Heart left ventricle (tissue), 16 donors: ENCODE data around the gene VWA5B1. TPM values are rescaled to one million over a fixed set of nuclear protein-coding genes. Genes with fewer than 3 reads are reported as not detected.

Source experiments
- ATAC-seq, 4 donors: fragments of 200-7000 bp; cut with Tn5 transposase; one replicate each; pipeline ENCODE4 v1.9.1; 2020 to 2022; ENCODE audit warnings: moderate library complexity in 4 of 4, mild to moderate bottlenecking in 3 of 4, moderate number of reproducible peaks in 1 of 4
- DNase-seq, 5 donors: peaks; one replicate each; pipeline ENCODE4 v3.0.0-alpha.2; 2020
- H3K27ac ChIP-seq, 12 donors: fragments of 200-600 bp; sonication (generic) in 4 of 12; one replicate each; pipeline versions ENCODE4 v1.5.0 to v1.8.0; 2016 to 2022; ENCODE audit warnings: mild to moderate bottlenecking in 2 of 12
- H3K27me3 ChIP-seq, 9 donors: fragments of 200-600 bp; sonication (generic) in 2 of 9; one replicate each; pipeline versions ENCODE4 v1.5.1 to v1.8.0; 2016 to 2022; ENCODE audit warnings: mild to moderate bottlenecking in 3 of 9
- H3K36me3 ChIP-seq, 9 donors: fragments of 200-600 bp; sonication (generic) in 2 of 9; one replicate each; pipeline versions ENCODE4 v1.5.0 to v1.8.0; 2018 to 2022; ENCODE audit warnings: mild to moderate bottlenecking in 2 of 9
- H3K4me1 ChIP-seq, 12 donors: fragments of 200-600 bp; sonication (generic) in 4 of 12; one replicate each; pipeline versions ENCODE4 v1.5.0 to v1.8.0; 2016 to 2022; ENCODE audit warnings: mild to moderate bottlenecking in 3 of 12
- H3K4me3 ChIP-seq, 12 donors: fragments of 200-600 bp; sonication (generic) in 4 of 12; one replicate each; pipeline versions ENCODE4 v1.5.0 to v1.8.0; 2017 to 2022; ENCODE audit warnings: mild to moderate bottlenecking in 9 of 12, moderate library complexity in 4 of 12
- H3K9me3 ChIP-seq, 12 donors: fragments of 200-600 bp; sonication (generic) in 4 of 12; one replicate each; pipeline versions ENCODE4 v1.5.0 to v1.8.0; 2016 to 2022; ENCODE audit warnings: mild to moderate bottlenecking in 1 of 12
- POLR2A ChIP-seq, 2 donors: fragments of 450-650 bp; IDR thresholded peaks; one replicate each; pipeline ENCODE4 v1.6.1; 2017; ENCODE audit warnings: antibody characterized with exemption in 2 of 2, mild to moderate bottlenecking in 2 of 2, moderate library complexity in 2 of 2
- WGBS, 4 donors: extraction: QIAGEN DNeasy Blood & Tissue Kit in 2 of 4; methylation state at CpG; one replicate each; pipeline versions ENCODE4 v1.1.5 to v1.1.7; 2013 to 2018; 5-methylcytosine and 5-hydroxymethylcytosine counted together
- intact Hi-C, 10 donors: fragments of 100-400 bp; cut with DNase I; formaldehyde crosslinking; loops; one replicate each; pipeline versions ENCODE4 v1.11.1 to v1.14.2; 2022
- polyA plus RNA-seq, 2 donors: library from polyadenylated mRNA; stranded (reverse); fragments of 200-250 nt; gene quantifications; one replicate each; pipeline ENCODE4 v1.2.3, GENCODE V29; 2013
- total RNA-seq, 9 donors: library from RNA; depleted of rRNA in 2 of 9; stranded (reverse); fragments of >200 nt in 2 of 9; fragmentation: NEBNext Ultra II Directional in 3 of 9; extraction: Animal tissue kit (Norgen Biotek cat#: 25700) in 3 of 9; gene quantifications; one replicate each; pipeline versions ENCODE4 v1.1.0 to v1.2.4, GENCODE V29; 2016 to 2023
- TF ChIP-seq, protein P1 (sequence below), 12 donors: fragments of 200-600 bp; sonication (generic) in 4 of 12; IDR thresholded peaks; one replicate each; pipeline versions ENCODE4 v1.5.0 to v1.8.0; 2018 to 2022; ENCODE audit warnings: antibody characterized with exemption in 12 of 12, mild to moderate bottlenecking in 5 of 12
- donor health status: ischemic (EF 13 %, LVEDD 7.1; RV severe dilation, severe dysfunction).
- donor health status: healthy with polysubstance abuse.
- donor health status: DM: no; HTN: yes; CAD: no.
- donor health status: DM: no; HTN: no; CAD: no.
- donor health status: ischemic (EF 25% LVEDD 6.9; RV normal size, moderate dysfunction).
- donor health status: ischemic (EF 25% LVEDD 5.7; RV mildly dilated, moderate dysfunction).
- donor health status: healthy.
- donor health status: DM: yes; HTN: yes; CAD: no.
- donor health status: ischemic (EF 35%, LVEDD 5.7; RV mildly dilated, moderate dysfunction).
- donor health status: nonischemic (EF 11% LVEDD 7.7; RV severe dilation, severe dysfunction).
- donor health status: DM: yes; HTN: yes; CAD: no.
- donor health status: PGD.
- donor health status: ischemic (EF 29% LVEDD 5.4; RV normal size, mild dysfunction).
- donor health status: nonischemic (EF 23%, LVEDD 6.1; RV moderate dilation, normal function).

The VWA5B1 gene
- total and polyA plus RNA-seq, 11 donors: 0.04 to 0.88 (median 0.12) TPM; not detected in 4

DNA sequence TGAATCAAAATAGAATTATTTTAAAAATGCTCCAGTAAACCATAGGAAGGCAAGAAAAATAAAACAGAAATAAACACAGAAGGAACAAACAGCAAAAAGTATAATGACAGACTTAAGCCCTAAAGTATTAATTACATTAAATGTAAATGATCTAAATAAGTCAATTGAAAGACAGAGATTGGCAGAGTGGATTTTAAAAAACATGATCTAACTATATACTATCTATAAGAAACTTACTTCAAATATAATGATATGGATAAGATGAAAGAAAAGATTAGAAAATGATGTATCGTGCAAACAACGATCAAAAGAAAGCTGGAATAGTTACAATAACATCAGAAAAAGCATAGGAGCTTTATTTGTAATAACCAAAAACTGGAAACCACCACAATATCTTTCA is 104.6 kb downstream of the VWA5B1 start:
- no peak for TF ChIP-seq POLR2A (IDR thresholded peaks at IDR 0.05)
- TF ChIP-seq, protein P1, sequence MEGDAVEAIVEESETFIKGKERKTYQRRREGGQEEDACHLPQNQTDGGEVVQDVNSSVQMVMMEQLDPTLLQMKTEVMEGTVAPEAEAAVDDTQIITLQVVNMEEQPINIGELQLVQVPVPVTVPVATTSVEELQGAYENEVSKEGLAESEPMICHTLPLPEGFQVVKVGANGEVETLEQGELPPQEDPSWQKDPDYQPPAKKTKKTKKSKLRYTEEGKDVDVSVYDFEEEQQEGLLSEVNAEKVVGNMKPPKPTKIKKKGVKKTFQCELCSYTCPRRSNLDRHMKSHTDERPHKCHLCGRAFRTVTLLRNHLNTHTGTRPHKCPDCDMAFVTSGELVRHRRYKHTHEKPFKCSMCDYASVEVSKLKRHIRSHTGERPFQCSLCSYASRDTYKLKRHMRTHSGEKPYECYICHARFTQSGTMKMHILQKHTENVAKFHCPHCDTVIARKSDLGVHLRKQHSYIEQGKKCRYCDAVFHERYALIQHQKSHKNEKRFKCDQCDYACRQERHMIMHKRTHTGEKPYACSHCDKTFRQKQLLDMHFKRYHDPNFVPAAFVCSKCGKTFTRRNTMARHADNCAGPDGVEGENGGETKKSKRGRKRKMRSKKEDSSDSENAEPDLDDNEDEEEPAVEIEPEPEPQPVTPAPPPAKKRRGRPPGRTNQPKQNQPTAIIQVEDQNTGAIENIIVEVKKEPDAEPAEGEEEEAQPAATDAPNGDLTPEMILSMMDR (IDR thresholded peaks at IDR 0.05): no peak
- DNase-seq: no peak
- Histone ChIP-seq H3K9me3 (peaks cover 0 to 22% (median 14%) of the 10 kb centered on the region in 12 donors), H3K36me3 (no peaks in the 10 kb centered on the region), H3K27me3 (peaks cover 0 to 36% (median 0%) of the 10 kb centered on the region in 9 donors), H3K27ac (no peak overlapping the region), H3K4me1 (no peaks in the 10 kb centered on the region), H3K4me3 (no peak overlapping the region)
- ATAC-seq: no peak
- whole genome bisulfite sequencing, 4 donors: 74 to 87% (median 80%) methylated on average over 2 of the region's 2 CpGs
- intact Hi-C loops: no loop called here

DNA sequence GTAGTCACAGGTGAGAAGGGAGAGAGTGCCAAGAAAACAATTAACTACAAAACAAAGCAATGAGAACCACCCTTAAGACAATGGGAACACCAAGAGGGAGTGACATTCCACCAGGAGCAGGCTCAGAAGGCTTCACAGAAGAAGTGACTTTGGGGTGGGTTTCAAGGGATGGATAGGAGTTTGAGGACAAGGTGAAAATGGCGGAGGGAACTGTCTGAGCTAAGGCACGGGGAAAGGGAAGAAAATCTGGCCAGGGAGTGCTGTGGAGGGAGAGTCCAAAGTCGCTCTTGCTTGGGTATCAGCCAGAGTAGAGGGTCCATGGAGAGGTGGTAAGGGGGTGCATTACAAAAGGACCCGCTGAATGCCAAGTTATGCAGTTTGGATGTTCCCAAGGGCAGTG is 108.1 kb downstream of the VWA5B1 start:
- peaks cover 0 to 22% (median 14%) of the 10 kb centered on the region in 12 donors for H3K9me3 ChIP-seq
- intact Hi-C loops: no loop called here
- no peak overlapping the region for H3K27ac ChIP-seq
- H3K4me1 ChIP-seq: no peaks in the 10 kb centered on the region
- WGBS, 4 donors: 64 to 81% (median 69%) methylated on average over 4 of the region's 4 CpGs
- H3K4me3 ChIP-seq: no peak overlapping the region
- H3K36me3 ChIP-seq: no peaks in the 10 kb centered on the region
- no peak for DNase-seq
- TF ChIP-seq POLR2A (IDR thresholded peaks at IDR 0.05): no peak
- TF ChIP-seq, protein P1 (IDR thresholded peaks at IDR 0.05): no peak
- H3K27me3 ChIP-seq: peaks cover 0 to 58% (median 17%) of the 10 kb centered on the region in 9 donors
- no peak for ATAC-seq

DNA sequence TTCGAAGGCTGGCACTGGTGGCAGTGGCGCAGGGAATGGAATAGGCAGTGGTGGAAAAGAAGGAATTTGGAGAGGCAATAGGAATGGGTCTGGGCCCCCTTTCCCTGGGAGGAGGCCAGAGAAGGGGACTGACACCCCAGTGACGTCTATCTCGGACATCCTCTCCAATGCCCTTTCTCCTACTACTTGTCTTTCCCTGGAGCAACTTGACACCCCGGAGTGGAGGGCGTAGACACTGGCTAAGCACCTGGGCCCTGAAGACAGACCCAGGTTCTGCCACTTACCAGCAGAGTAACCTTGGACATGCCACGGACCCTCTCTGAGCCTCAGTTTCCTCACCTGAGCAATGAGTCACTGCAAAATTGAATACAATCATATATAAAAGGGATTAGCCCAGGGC is 108.5 kb downstream of the VWA5B1 start:
- DNase-seq (no peak), ATAC-seq (no peak)

DNA sequence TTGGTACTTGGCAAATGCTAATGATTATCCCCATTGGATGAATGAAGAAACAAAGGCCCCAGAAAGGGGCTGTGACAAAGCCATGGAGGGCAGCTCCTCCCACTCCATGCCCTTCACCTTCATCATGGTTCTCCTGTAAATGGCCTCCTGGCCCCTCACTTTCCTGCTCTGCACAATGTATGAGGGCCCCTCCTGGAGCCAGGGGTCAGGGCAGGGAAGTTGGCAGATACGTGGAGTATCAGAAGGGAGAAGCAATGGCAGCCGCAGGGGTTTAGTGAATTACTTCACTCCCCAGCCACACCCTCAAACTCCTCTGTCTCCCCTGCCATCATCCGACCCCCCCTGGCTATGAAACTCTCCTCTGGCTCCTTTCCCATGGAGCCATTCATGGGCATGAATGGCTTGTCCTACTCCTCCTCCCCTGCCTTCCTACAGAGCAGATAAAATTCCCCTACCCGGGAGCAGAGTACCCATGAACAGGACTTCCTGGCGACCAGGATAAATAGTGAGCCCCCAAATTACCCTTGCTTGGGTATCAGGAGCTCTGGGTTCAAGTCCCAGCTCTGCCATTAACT is 109.0 kb downstream of the VWA5B1 start:
- intact Hi-C loops: no loop called here
- no peak overlapping the region for H3K27ac ChIP-seq
- 25 to 41% (median 33%) methylated on average over 5 of the region's 5 CpGs for WGBS, 4 donors
- H3K9me3 ChIP-seq: peaks cover 0 to 16% (median 11%) of the 10 kb centered on the region in 12 donors
- no peaks in the 10 kb centered on the region for H3K4me1 ChIP-seq
- H3K4me3 ChIP-seq: no peak overlapping the region
- TF ChIP-seq, protein P1 (IDR thresholded peaks at IDR 0.05): no peak
- TF ChIP-seq POLR2A (IDR thresholded peaks at IDR 0.05): no peak
- peaks cover 0 to 68% (median 20%) of the 10 kb centered on the region in 9 donors for H3K27me3 ChIP-seq
- DNase-seq (no peak), ATAC-seq (no peak)
- H3K36me3 ChIP-seq: no peaks in the 10 kb centered on the region

More for the DNA sequence above, 108.5 kb downstream of the VWA5B1 start:
- WGBS, 4 donors: 67 to 76% (median 72%) methylated on average over 7 of the region's 7 CpGs
- Histone ChIP-seq H3K4me3 (no peak overlapping the region), H3K4me1 (no peaks in the 10 kb centered on the region), H3K27ac (no peak overlapping the region), H3K9me3 (peaks cover 0 to 21% (median 14%) of the 10 kb centered on the region in 12 donors), H3K27me3 (peaks cover 0 to 63% (median 19%) of the 10 kb centered on the region in 9 donors), H3K36me3 (no peaks in the 10 kb centered on the region)
- intact Hi-C loops: no loop called here
- TF ChIP-seq, protein P1 (IDR thresholded peaks at IDR 0.05): no peak
- no peak for TF ChIP-seq POLR2A (IDR thresholded peaks at IDR 0.05)
